ENCODE data around the gene EMC9. TPM values are rescaled to one million over a fixed set of nuclear protein-coding genes. Genes with fewer than 3 reads are reported as not detected.

Gene EMC9
- total and polyA plus RNA-seq, 2 of the 8 experiments (the other 6 are each of a cell fraction or from before 2014, with no cell fraction given): 38.4 to 47.2 TPM

DNA sequence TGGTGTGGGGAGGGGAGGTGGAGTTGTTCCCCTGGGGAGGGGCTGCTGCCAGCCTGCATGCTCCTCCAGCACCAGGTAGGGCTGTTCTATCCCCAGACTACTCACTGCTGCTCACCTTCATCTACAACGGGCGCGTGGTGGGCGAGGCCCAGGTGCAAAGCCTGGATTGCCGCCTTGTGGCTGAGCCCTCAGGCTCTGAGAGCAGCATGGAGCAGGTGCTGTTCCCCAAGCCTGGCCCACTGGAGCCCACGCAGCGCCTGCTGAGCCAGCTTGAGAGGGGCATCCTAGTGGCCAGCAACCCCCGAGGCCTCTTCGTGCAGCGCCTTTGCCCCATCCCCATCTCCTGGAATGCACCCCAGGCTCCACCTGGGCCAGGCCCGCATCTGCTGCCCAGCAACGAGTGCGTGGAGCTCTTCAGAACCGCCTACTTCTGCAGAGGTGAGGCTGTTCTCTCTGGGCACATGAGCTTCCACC, 23.2 kb upstream of the EMC9 start (continued):
- no peak for TF ChIP-seq CTBP2 (IDR thresholded peaks at IDR 0.05; ENCODE audit: borderline replicate concordance, insufficient read depth, insufficient read length, low read length)
- no peak for TF ChIP-seq EP300 (IDR thresholded peaks at IDR 0.05; ENCODE audit: borderline replicate concordance in 1 of 2, low read depth in 2 of 2, low read length in 2 of 2)
- TF ChIP-seq PHF8 (conservative IDR thresholded peaks at IDR 0.05; ENCODE audit: low read depth, low read length): no peak
- TF ChIP-seq, protein P1, sequence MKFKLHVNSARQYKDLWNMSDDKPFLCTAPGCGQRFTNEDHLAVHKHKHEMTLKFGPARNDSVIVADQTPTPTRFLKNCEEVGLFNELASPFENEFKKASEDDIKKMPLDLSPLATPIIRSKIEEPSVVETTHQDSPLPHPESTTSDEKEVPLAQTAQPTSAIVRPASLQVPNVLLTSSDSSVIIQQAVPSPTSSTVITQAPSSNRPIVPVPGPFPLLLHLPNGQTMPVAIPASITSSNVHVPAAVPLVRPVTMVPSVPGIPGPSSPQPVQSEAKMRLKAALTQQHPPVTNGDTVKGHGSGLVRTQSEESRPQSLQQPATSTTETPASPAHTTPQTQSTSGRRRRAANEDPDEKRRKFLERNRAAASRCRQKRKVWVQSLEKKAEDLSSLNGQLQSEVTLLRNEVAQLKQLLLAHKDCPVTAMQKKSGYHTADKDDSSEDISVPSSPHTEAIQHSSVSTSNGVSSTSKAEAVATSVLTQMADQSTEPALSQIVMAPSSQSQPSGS (IDR thresholded peaks at IDR 0.05; ENCODE audit: low read length): no peak
- no peak for TF ChIP-seq BCL11A (IDR thresholded peaks at IDR 0.05; ENCODE audit: low read depth in 2 of 2, low read length in 2 of 2)

All from H1 (cell line).